HG02885 (cell line): ENCODE results near the gene PREX1.
"Not testable (repeated sequence)": the region's sequence is repeated elsewhere in the genome, so short reads cannot be mapped to it uniquely, and the experiment has no call there.

Experiments
- ATAC-seq: cut with Tn5 transposase; IDR thresholded peaks from one replicate; pipeline ENCODE4 v1.9.1; 2021; ENCODE audit warnings: mild to moderate bottlenecking; ENCODE audit not compliant: unreplicated experiment, poor library complexity

Gene PREX1

GRCh38 chr20:48815537-48815936 lies 12.3 kb downstream of the PREX1 start:
- ATAC-seq = no peak

GRCh38 chr20:48814633-48815032 lies 13.2 kb downstream of the PREX1 start:
- ATAC-seq = no peak

GRCh38 chr20:48813930-48814546 lies 13.8 kb downstream of the PREX1 start:
- ATAC-seq = no peak

- no peak for ATAC-seq
Observed at GRCh38 chr20:48813446-48813747, 14.4 kb downstream of the PREX1 start.

GRCh38 chr20:48812600-48813445 lies 15.0 kb downstream of the PREX1 start:
- no peak for ATAC-seq

- ATAC-seq = not testable (repeated sequence)
Observed at GRCh38 chr20:48812114-48812513, 15.7 kb downstream of the PREX1 start.

- no peak for ATAC-seq
Observed at GRCh38 chr20:48809673-48810072, 18.1 kb downstream of the PREX1 start.

GRCh38 chr20:48808382-48809034 lies 19.3 kb downstream of the PREX1 start:
- no peak for ATAC-seq

GRCh38 chr20:48807586-48808381 lies 20.0 kb downstream of the PREX1 start:
- no peak for ATAC-seq

GRCh38 chr20:48807051-48807450 lies 20.7 kb downstream of the PREX1 start:
- ATAC-seq = no peak

GRCh38 chr20:48805716-48806115 lies 22.1 kb downstream of the PREX1 start:
- ATAC-seq = no peak

- ATAC-seq = no peak
Observed at GRCh38 chr20:48805286-48805685, 22.5 kb downstream of the PREX1 start.

- ATAC-seq = no peak
Observed at GRCh38 chr20:48804300-48804980, 23.4 kb downstream of the PREX1 start.

GRCh38 chr20:48803176-48804053 lies 24.4 kb downstream of the PREX1 start:
- no peak for ATAC-seq

- ATAC-seq = no peak
Observed at GRCh38 chr20:48802647-48803046, 25.2 kb downstream of the PREX1 start.

- ATAC-seq = no peak
Observed at GRCh38 chr20:48802216-48802615, 25.6 kb downstream of the PREX1 start.

GRCh38 chr20:48801197-48801596 lies 26.6 kb downstream of the PREX1 start:
- no peak for ATAC-seq

- no peak for ATAC-seq
Observed at GRCh38 chr20:48800177-48800576, 27.6 kb downstream of the PREX1 start.
